ENCODE data around the gene NCK1.
"Not testable (repeated sequence)": the region's sequence is repeated elsewhere in the genome, so short reads cannot be mapped to it uniquely, and the experiment has no call there.

The NCK1 gene

DNA sequence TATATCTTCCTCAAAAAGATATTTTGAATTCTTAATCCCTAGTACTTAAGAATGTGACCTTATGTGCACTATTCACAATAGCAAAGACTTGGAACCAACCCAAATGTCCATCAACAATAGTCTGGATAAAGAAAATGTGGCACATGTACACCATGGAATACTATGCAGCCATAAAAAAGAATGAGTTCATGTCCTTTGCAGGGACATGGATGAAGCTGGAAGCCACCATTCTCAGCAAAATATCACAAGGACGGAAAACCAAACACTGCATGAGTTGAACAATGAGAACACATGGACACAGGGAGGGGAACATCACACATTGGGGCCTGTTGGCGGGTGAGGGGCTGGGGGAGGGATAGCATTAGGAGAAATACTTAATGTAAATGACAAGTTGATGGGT lies 17.5 kb downstream of the NCK1 start:
- H3K36me3 ChIP-seq (ENCODE audit: control insufficient read depth, insufficient read depth, low read length); H3K9ac ChIP-seq (ENCODE audit: low read depth, low read length); H3K9me3 ChIP-seq (ENCODE audit: control insufficient read depth, insufficient read depth, low read length): not testable (repeated sequence)

DNA sequence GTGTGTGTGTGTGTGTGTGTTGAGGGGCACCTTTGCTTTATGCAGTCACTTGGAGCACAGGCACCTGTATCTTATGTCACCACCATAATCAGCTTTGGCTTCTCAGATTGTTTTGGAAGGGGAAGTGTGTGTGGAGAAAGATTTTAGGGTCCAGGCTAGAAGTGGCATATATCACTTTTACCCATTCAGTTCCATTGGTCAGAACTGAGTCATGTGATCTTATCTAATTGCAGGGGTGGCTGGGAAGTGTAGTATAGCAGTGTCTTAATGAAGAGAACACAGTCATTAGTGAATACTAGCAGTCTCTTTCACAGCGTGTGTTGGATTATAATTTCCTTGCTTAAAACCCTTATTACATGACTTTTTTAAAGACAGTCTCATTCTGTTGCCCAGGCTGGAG lies 20.6 kb downstream of the NCK1 start:
- Histone ChIP-seq H3K9me3 (ENCODE audit: control insufficient read depth, insufficient read depth, low read length) (no peaks in the 10 kb centered on the region), H3K4me3 (ENCODE audit: low read depth, low read length) (no peak overlapping the region), H3K4me1 (ENCODE audit: control insufficient read depth, insufficient read depth, low read length) (no peaks in the 10 kb centered on the region)

More for the DNA sequence above, 17.5 kb downstream of the NCK1 start:
- not testable (repeated sequence) for H3K4me3 ChIP-seq (ENCODE audit: low read depth, low read length); H3K4me1 ChIP-seq (ENCODE audit: control insufficient read depth, insufficient read depth, low read length); H3K27me3 ChIP-seq (ENCODE audit: control insufficient read depth, insufficient read depth, low read length)

DNA sequence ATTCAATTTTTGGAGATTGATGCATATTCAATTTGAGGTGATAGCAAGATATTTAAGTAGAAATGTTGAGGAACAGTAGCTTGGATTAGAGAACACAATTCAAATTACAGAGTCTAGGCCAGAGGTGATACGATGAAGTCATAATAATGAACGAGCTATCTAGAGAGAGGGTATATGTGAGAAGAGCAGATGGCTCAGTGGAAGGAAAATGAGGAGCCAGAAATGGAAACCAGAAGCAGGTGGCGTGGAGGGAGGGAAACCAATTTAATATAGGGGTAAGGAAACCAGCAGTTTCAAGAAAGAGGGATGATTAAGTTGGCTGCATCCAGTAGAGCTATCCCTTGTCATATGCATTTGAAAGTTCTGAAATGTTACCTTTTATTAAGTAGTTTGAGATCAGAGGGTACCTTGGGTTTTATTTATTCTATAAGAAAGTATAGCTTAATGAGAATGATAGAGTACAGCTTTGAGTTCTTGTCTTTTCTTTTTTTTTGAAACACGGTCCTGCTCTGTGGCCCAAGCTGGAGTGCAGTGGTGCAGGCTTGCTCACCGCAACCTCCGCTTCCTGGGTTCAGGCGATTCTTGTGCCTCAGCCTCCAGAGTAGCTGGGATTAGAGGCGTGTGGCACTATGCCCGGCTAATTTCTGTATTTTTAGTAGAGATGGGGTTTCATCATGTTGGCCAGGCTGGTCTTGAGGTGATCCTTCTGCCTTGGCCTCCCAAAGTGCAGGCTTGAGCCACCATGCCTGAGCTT lies 22.1 kb downstream of the NCK1 start:
- Histone ChIP-seq H3K4me3 (ENCODE audit: low read depth, low read length) (no peak overlapping the region), H3K9ac (ENCODE audit: low read depth, low read length) (no peak overlapping the region), H3K4me1 (ENCODE audit: control insufficient read depth, insufficient read depth, low read length) (no peaks in the 10 kb centered on the region), H3K27me3 (ENCODE audit: control insufficient read depth, insufficient read depth, low read length) (no peaks in the 10 kb centered on the region), H3K36me3 (ENCODE audit: control insufficient read depth, insufficient read depth, low read length) (no peaks in the 10 kb centered on the region), H3K9me3 (ENCODE audit: control insufficient read depth, insufficient read depth, low read length) (no peaks in the 10 kb centered on the region)

More for the DNA sequence above, 20.6 kb downstream of the NCK1 start:
- no peaks in the 10 kb centered on the region for H3K27me3 ChIP-seq (ENCODE audit: control insufficient read depth, insufficient read depth, low read length)
- H3K9ac ChIP-seq (ENCODE audit: low read depth, low read length) = no peak overlapping the region
- H3K36me3 ChIP-seq (ENCODE audit: control insufficient read depth, insufficient read depth, low read length) = no peaks in the 10 kb centered on the region

DNA sequence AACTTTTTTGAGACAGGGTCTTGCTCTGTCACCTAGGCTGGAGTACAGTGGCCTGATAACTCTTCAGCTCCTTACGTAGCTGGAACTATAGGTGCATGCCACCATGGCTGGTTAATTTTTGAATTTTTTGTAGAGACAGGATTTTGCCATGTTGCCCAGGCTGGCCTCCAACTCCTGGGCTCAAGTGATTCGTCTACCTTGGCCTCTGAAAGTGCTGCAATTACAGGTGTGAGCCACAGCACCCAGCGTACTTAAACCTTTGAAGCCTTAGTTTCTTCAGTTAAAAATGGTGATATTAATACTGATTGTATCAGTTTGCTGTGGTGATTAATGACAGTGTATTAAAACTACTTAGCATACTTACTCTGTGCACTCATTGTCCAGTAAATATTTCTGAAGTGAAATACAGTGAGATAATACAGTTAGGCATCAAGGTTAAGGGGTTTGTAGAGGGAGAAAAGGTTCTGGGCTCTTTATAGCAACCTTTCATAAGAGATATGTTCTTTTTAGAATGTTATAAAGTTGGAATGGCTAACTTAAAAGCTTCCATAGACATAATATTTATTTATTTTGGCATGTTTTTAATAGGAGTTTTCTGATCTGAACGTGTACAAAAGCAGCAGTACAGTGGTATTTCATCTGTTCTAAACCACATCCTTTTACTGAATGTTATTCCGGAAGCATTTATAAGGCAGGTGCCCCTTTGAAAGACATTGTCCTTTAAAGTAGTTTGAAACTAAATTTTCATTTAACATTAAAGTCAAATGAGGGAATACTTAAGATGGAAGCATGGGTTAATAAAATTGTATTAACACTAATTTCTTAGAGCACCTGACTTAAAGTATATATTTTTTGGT lies 23.6 kb downstream of the NCK1 start:
- no peaks in the 10 kb centered on the region for H3K9me3 ChIP-seq (ENCODE audit: control insufficient read depth, insufficient read depth, low read length)
- H3K27me3 ChIP-seq (ENCODE audit: control insufficient read depth, insufficient read depth, low read length) = no peaks in the 10 kb centered on the region
- H3K9ac ChIP-seq (ENCODE audit: low read depth, low read length) = no peak overlapping the region
- no peak overlapping the region for H3K4me3 ChIP-seq (ENCODE audit: low read depth, low read length)
- no peaks in the 10 kb centered on the region for H3K4me1 ChIP-seq (ENCODE audit: control insufficient read depth, insufficient read depth, low read length)
- no peaks in the 10 kb centered on the region for H3K36me3 ChIP-seq (ENCODE audit: control insufficient read depth, insufficient read depth, low read length)

DNA sequence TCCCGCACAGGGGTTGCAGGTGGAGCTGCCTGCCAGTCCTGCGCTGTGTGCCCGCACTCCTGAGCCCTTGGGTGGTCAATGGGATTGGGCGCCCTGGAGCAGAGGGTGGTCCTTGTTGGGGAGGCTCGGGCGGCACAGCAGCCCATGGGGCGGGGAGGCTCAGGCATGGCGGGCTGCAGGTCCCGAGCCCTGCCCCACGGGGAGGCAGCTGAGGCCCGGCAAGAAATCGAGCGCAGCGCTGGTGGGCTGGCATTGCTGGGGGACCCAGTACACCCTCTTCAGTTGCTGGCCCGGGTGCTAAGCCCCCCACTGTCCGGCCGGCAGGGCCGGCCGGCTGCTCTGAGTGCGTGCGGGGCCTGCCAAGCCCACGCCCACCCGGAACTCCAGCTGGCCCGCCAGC lies 27.9 kb downstream of the NCK1 start:
- Histone ChIP-seq H3K27me3 (ENCODE audit: control insufficient read depth, insufficient read depth, low read length) (no peaks in the 10 kb centered on the region), H3K36me3 (ENCODE audit: control insufficient read depth, insufficient read depth, low read length) (no peaks in the 10 kb centered on the region), H3K4me1 (ENCODE audit: control insufficient read depth, insufficient read depth, low read length) (peaks cover 10% of the 10 kb centered on the region), H3K9me3 (ENCODE audit: control insufficient read depth, insufficient read depth, low read length) (no peaks in the 10 kb centered on the region), H3K4me3 (ENCODE audit: low read depth, low read length) (no peak overlapping the region), H3K9ac (ENCODE audit: low read depth, low read length) (no peak overlapping the region)

DNA sequence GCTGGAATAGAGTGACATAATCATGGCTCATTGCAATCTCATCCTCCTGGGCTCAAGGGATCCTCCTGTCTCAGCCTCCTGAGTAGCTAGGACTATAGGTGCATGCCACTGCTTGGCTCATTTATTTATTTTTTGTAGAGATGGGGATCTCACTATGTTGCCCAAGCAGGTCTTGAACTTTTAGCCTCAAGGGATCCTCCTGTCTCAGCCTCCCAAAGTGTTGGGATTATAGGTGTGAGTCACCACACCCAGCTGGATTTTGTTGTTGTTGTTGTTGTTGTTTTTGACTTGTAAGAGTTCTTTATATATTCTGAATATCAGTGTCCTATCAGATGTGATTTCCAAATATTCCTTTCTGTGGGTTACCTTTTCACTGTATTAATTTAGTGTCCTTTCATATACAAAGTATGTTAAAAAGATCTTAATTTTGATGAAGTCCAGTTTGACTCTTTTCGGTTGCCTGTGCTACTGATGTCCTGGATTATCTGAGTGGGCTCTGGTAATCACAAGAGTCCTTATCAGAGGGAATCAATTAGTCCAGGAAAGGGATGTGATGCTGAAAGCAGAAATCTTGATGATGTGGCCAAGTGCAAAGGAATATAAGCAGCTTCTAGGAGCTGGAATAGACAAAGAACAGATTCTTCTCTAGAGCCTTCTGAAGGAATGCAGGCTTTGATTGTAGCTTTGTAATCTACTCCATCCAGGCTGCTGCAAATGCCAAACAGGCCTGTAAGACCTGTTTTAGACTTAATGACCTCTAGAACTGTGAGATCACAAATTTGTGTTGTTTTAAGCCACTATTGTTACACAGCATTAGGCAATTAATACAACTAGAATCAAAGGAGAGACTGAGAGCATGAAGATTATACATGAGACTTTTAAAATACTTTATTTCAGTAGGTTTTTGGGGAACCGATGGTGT lies 30.2 kb downstream of the NCK1 start:
- no peaks in the 10 kb centered on the region for H3K36me3 ChIP-seq (ENCODE audit: control insufficient read depth, insufficient read depth, low read length)
- H3K4me3 ChIP-seq (ENCODE audit: low read depth, low read length) = no peak overlapping the region
- H3K4me1 ChIP-seq (ENCODE audit: control insufficient read depth, insufficient read depth, low read length) = peaks cover 10% of the 10 kb centered on the region
- H3K9me3 ChIP-seq (ENCODE audit: control insufficient read depth, insufficient read depth, low read length) = no peaks in the 10 kb centered on the region
- no peaks in the 10 kb centered on the region for H3K27me3 ChIP-seq (ENCODE audit: control insufficient read depth, insufficient read depth, low read length)
- no peak overlapping the region for H3K9ac ChIP-seq (ENCODE audit: low read depth, low read length)

DNA sequence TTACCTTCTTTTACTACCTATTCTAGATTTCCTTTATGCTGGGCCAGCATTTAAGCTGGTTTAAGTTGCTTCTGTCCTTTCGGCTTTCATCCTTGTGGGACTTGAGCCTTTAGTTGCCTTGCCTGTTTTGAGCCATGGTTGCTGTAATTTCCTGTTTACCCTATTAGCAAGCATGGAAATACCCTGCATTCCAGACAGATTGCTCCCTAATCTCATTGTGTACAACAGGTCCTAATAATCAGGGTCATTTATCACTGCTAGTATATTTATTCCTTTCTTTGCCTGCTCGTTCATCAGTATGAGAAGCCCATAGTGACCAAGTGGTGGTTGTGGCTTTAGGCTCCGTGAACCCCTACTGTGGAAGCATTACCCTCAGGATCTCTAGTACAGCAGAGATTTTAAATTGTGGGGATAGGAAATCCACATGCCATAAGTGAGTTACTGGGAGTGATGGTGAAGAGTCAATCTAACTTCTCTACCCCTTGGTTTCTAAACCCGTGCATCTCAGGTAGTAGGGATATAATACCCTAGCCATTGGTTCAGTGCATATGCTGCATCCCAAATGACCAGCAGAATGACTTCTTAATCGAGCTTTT lies 31.9 kb downstream of the NCK1 start:
- H3K4me1 ChIP-seq (ENCODE audit: control insufficient read depth, insufficient read depth, low read length) = peaks cover 10% of the 10 kb centered on the region
- no peaks in the 10 kb centered on the region for H3K9me3 ChIP-seq (ENCODE audit: control insufficient read depth, insufficient read depth, low read length)
- no peak overlapping the region for H3K4me3 ChIP-seq (ENCODE audit: low read depth, low read length)
- H3K27me3 ChIP-seq (ENCODE audit: control insufficient read depth, insufficient read depth, low read length) = no peaks in the 10 kb centered on the region
- no peak overlapping the region for H3K9ac ChIP-seq (ENCODE audit: low read depth, low read length)
- H3K36me3 ChIP-seq (ENCODE audit: control insufficient read depth, insufficient read depth, low read length) = no peaks in the 10 kb centered on the region

DNA sequence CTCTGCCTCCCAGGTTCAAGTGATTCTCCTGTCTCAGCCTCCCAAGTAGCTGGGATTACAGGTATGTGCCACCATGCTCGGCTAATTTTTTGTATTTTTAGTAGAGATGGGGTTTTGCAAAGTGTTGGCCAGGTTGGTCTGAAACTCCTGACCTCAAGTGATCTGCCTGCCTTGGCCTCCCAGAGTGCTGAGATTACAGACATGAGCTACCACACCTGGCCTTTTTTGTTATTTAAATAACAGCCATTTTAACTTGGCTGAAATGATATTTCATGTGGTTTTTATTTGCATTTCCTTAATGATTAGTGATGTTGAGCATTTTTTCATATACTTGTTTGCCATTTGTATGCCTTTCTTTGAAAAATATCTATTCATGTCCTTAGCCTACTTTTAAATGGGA lies 35.2 kb downstream of the NCK1 start:
- H3K36me3 ChIP-seq (ENCODE audit: control insufficient read depth, insufficient read depth, low read length); H3K9me3 ChIP-seq (ENCODE audit: control insufficient read depth, insufficient read depth, low read length); H3K9ac ChIP-seq (ENCODE audit: low read depth, low read length); H3K27me3 ChIP-seq (ENCODE audit: control insufficient read depth, insufficient read depth, low read length); H3K4me3 ChIP-seq (ENCODE audit: low read depth, low read length): not testable (repeated sequence)
- H3K4me1 ChIP-seq (ENCODE audit: control insufficient read depth, insufficient read depth, low read length) = peaks cover 27% of the 10 kb centered on the region

DNA sequence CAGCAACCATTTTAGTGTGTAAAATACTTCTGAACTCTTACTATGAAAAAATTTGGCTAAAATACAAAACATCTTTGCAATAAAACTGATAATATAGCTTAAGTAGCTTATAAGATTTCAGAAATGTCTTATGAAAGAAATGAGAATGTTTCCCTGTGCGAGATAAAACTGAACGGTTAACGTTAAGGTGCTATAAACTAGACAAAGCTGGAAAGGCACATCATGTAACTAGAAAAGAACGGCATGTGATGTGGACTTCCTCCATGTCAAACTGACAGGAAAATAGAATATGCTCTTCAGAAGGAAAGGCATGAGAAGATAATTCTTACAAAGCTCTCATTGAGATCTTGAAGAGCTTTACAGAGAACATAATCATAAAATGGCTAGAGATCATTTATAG lies 36.5 kb downstream of the NCK1 start:
- Histone ChIP-seq H3K4me3 (ENCODE audit: low read depth, low read length) (no peak overlapping the region), H3K9me3 (ENCODE audit: control insufficient read depth, insufficient read depth, low read length) (no peaks in the 10 kb centered on the region), H3K27me3 (ENCODE audit: control insufficient read depth, insufficient read depth, low read length) (no peaks in the 10 kb centered on the region), H3K4me1 (ENCODE audit: control insufficient read depth, insufficient read depth, low read length) (peaks cover 31% of the 10 kb centered on the region), H3K9ac (ENCODE audit: low read depth, low read length) (no peak overlapping the region), H3K36me3 (ENCODE audit: control insufficient read depth, insufficient read depth, low read length) (no peaks in the 10 kb centered on the region)

DNA sequence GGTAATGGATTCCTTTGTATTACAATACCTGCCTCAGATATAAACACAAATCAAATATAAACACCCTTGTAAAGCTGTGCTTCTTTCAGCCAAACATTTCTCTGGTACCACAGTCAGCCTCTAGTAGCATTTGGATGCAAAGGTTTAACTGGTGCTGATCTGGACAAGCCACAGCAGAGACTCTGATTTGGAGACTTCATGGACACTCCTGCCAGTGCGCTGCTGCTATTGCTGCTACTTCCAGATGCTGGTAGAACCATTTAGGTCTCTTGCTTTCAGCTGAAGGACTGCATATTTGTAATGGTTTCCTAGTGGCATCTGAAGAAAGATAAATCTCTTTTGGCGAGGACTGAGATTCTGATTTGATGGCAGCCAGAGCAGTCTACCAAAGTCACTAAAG lies 36.9 kb downstream of the NCK1 start:
- Histone ChIP-seq H3K9me3 (ENCODE audit: control insufficient read depth, insufficient read depth, low read length) (no peaks in the 10 kb centered on the region), H3K4me1 (ENCODE audit: control insufficient read depth, insufficient read depth, low read length) (peaks cover 27% of the 10 kb centered on the region), H3K9ac (ENCODE audit: low read depth, low read length) (no peak overlapping the region), H3K36me3 (ENCODE audit: control insufficient read depth, insufficient read depth, low read length) (no peaks in the 10 kb centered on the region), H3K4me3 (ENCODE audit: low read depth, low read length) (no peak overlapping the region), H3K27me3 (ENCODE audit: control insufficient read depth, insufficient read depth, low read length) (no peaks in the 10 kb centered on the region)

DNA sequence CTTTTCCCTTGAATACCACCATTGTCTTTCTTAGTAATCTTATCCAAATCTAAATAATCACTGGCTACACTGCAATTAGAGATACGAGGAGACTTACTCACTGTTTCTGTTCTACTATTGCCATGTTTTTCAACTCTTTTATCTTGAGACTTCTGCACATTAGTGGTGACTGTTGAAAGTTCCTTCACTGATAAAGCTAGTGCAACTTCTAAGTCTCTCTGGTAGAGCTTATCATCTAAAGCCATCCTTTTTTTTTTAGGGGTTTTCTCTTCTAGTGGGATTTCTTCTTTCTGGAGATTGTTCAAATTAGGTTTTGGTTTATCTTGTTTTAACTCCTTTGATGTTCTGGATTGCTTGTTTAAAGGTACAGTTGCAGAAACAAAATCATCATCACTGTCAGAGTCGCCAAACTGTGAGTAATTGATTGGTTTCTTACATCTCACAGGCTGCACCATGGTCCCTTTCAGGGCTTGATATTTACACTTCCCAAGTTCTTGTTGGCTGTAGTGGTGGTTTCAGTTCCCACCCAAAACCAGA lies 37.7 kb downstream of the NCK1 start:
- Histone ChIP-seq H3K9ac (ENCODE audit: low read depth, low read length) (no peak overlapping the region), H3K4me3 (ENCODE audit: low read depth, low read length) (no peak overlapping the region), H3K9me3 (ENCODE audit: control insufficient read depth, insufficient read depth, low read length) (no peaks in the 10 kb centered on the region), H3K36me3 (ENCODE audit: control insufficient read depth, insufficient read depth, low read length) (no peaks in the 10 kb centered on the region), H3K4me1 (ENCODE audit: control insufficient read depth, insufficient read depth, low read length) (peaks cover 23% of the 10 kb centered on the region), H3K27me3 (ENCODE audit: control insufficient read depth, insufficient read depth, low read length) (no peaks in the 10 kb centered on the region)
